Caco-2 (cell line): ENCODE data around the gene ACOX3. TPM values are rescaled to one million over a fixed set of nuclear protein-coding genes. Genes with fewer than 3 reads are reported as not detected.

Source experiments
- BruUV-seq: library from RNA; stranded (reverse); fragments of 400-500 nt; replicated peaks from 2 replicates; lab custom pipeline; 2021; lab: Mats Ljungman, UMichigan
- CTCF ChIA-PET: fragments of 300-600 bp; sonication (Branson Sonifier 250); formaldehyde crosslinking; loops from one replicate; lab custom pipeline; 2022; ENCODE audit warnings: antibody characterized with exemption; lab: Charles Lee
- POLR2A ChIA-PET: fragments of 300-600 bp; sonication (Branson Sonifier 250); formaldehyde crosslinking; loops from one replicate; lab custom pipeline; 2022; ENCODE audit warnings: antibody characterized with exemption; lab: Charles Lee
- DNase-seq, 2 experiments: peaks; one replicate each; pipeline versions ENCODE4 v3.0.0 to v3.0.0-alpha.2; 2020 to 2022
- H3K27me3 ChIP-seq: replicated peaks from 2 replicates; pipeline ENCODE4 v1.6.0; 2011; ENCODE audit warnings: low read length; ENCODE audit not compliant: control insufficient read depth, insufficient read depth
- H3K36me3 ChIP-seq: 2 replicates; pipeline ENCODE4 v1.5.1; 2011; ENCODE audit warnings: low read length; ENCODE audit not compliant: control insufficient read depth, insufficient read depth
- H3K4me1 ChIP-seq: fragments of 250-450 bp; sonication (Bioruptor Pico); 2 replicates; pipeline ENCODE4 v1.5.1; 2020; ENCODE audit warnings: mild to moderate bottlenecking
- H3K4me3 ChIP-seq: 2 replicates; pipeline ENCODE4 v1.5.1; 2011; ENCODE audit warnings: low read depth, mild to moderate bottlenecking, control low read depth, low read length
- H3K9me3 ChIP-seq: fragments of 250-450 bp; sonication (Bioruptor Pico); 2 replicates; pipeline ENCODE4 v1.5.1; 2020; ENCODE audit warnings: mild to moderate bottlenecking, moderate library complexity
- H3K27ac Mint-ChIP-seq: one replicate; pipeline ENCODE4 v1.8.0; 2022; ENCODE audit warnings: mixed read lengths; ENCODE audit not compliant: unreplicated experiment
- H3K27me3 Mint-ChIP-seq: one replicate; pipeline ENCODE4 v1.8.0; 2022; ENCODE audit warnings: mixed read lengths; ENCODE audit not compliant: insufficient read depth, unreplicated experiment
- H3K36me3 Mint-ChIP-seq: one replicate; pipeline ENCODE4 v1.8.0; 2022; ENCODE audit warnings: mild to moderate bottlenecking, mixed read lengths; ENCODE audit not compliant: insufficient read depth, unreplicated experiment
- H3K4me1 Mint-ChIP-seq: one replicate; pipeline ENCODE4 v1.8.0; 2022; ENCODE audit warnings: low read depth, mixed read lengths; ENCODE audit not compliant: unreplicated experiment
- H3K4me3 Mint-ChIP-seq: one replicate; pipeline ENCODE4 v1.8.0; 2022; ENCODE audit warnings: mild to moderate bottlenecking, moderate library complexity, mixed read lengths; ENCODE audit not compliant: unreplicated experiment
- H3K9me3 Mint-ChIP-seq: one replicate; pipeline ENCODE4 v1.8.0; 2022; ENCODE audit warnings: mixed read lengths; ENCODE audit not compliant: unreplicated experiment
- CTCF ChIP-seq, 2 experiments: fragments of 200-600 bp in 1 of 2; IDR thresholded peaks; 1 replicate in 1 of 2; 2 replicates in 1 of 2; pipeline versions ENCODE4 v1.5.1 to v1.8.0; 2011 to 2022; ENCODE audit warnings: antibody characterized with exemption in 1 of 2, control low read depth in 1 of 2, inconsistent platforms in 1 of 2, low read depth in 1 of 2, low read length in 1 of 2, mild to moderate bottlenecking in 1 of 2, moderate library complexity in 1 of 2; ENCODE audit not compliant: insufficient read depth in 1 of 2, severe bottlenecking in 1 of 2, unreplicated experiment in 1 of 2
- intact Hi-C: fragments of 100-400 bp; cut with micrococcal nuclease; formaldehyde crosslinking; loops from one replicate; pipeline ENCODE4 v1.10.0; 2022; ENCODE audit not compliant: unreplicated experiment
- total RNA-seq: library from RNA; stranded (reverse); gene quantifications from 2 replicates; pipeline ENCODE4 v1.2.3, GENCODE V29; 2022

The ACOX3 gene
- total RNA-seq, 1 experiment from 2014 or later, result 11.5 TPM

GRCh38 chr4:8366601-8367000 lies 73.9 kb downstream of the ACOX3 start:
- no peak overlapping the region for H3K4me3 ChIP-seq
- no peaks in the 10 kb centered on the region for H3K36me3 Mint-ChIP-seq

DNA sequence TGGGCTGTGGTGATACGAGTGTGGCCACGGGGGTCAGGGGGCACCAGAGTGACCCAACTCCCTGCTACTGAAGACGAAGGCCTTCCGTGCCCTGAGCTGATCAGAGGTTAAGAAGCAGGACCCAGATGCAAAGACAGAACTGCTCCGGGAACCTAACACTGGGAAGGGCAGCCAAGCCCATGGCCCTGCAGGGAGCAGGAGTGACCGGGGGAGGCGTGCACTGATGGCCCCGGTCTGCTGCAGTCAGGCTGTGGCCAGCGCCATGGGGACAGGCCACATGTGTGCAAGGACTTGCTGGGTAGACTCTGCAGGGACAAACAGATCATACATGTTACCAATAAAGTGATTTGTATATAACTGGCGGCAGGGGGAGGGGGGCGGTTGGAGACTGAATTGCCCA lies 74.6 kb downstream of the ACOX3 start:
- Mint-ChIP-seq H3K27ac (no peak overlapping the region), H3K36me3 (no peaks in the 10 kb centered on the region), H3K4me3 (no peak overlapping the region), H3K27me3 (no peaks in the 10 kb centered on the region), H3K9me3 (no peaks in the 10 kb centered on the region), H3K4me1 (no peaks in the 10 kb centered on the region)
- no peaks in the 10 kb centered on the region for H3K4me1 ChIP-seq
- H3K9me3 ChIP-seq, result no peaks in the 10 kb centered on the region
- POLR2A ChIA-PET, result no interaction called here
- H3K27me3 ChIP-seq, result no peaks in the 10 kb centered on the region
- H3K36me3 ChIP-seq, result no peaks in the 10 kb centered on the region
- CTCF ChIA-PET, result no interaction called here
- intact Hi-C loops, result no loop called here
- BruUV-seq, result no TSS peak
- DNase-seq, result no peak
- H3K4me3 ChIP-seq, result no peak overlapping the region
- TF ChIP-seq CTCF (IDR thresholded peaks at IDR 0.05; ENCODE audit: insufficient read depth in 1 of 2, low read depth in 1 of 2, low read length in 1 of 2, severe bottlenecking in 1 of 2, unreplicated experiment in 1 of 2), result no peak

More at GRCh38 chr4:8366601-8367000, 73.9 kb downstream of the ACOX3 start:
- Histone ChIP-seq H3K9me3 (no peaks in the 10 kb centered on the region), H3K27me3 (no peaks in the 10 kb centered on the region), H3K4me1 (no peaks in the 10 kb centered on the region), H3K36me3 (no peaks in the 10 kb centered on the region)
- BruUV-seq, result no TSS peak
- no peaks in the 10 kb centered on the region for H3K4me1 Mint-ChIP-seq
- intact Hi-C loops, result no loop called here
- ChIA-PET CTCF (no interaction called here), POLR2A (no interaction called here)
- H3K9me3 Mint-ChIP-seq, result no peaks in the 10 kb centered on the region
- H3K27me3 Mint-ChIP-seq, result no peaks in the 10 kb centered on the region
- H3K4me3 Mint-ChIP-seq, result no peak overlapping the region
- H3K27ac Mint-ChIP-seq, result no peak overlapping the region
- no peak for TF ChIP-seq CTCF (IDR thresholded peaks at IDR 0.05; ENCODE audit: insufficient read depth in 1 of 2, low read depth in 1 of 2, low read length in 1 of 2, severe bottlenecking in 1 of 2, unreplicated experiment in 1 of 2)
- no peak for DNase-seq

- CTCF ChIA-PET, result no interaction called here
- Histone ChIP-seq H3K4me1 (no peaks in the 10 kb centered on the region), H3K4me3 (no peak overlapping the region), H3K9me3 (no peaks in the 10 kb centered on the region), H3K27me3 (no peaks in the 10 kb centered on the region), H3K36me3 (no peaks in the 10 kb centered on the region)
- Mint-ChIP-seq H3K27me3 (no peaks in the 10 kb centered on the region), H3K9me3 (no peaks in the 10 kb centered on the region), H3K4me1 (no peaks in the 10 kb centered on the region), H3K36me3 (no peaks in the 10 kb centered on the region), H3K27ac (no peak overlapping the region), H3K4me3 (no peak overlapping the region)
- no TSS peak for BruUV-seq
- POLR2A ChIA-PET, result no interaction called here
- intact Hi-C loops, result no loop called here
- no peak for TF ChIP-seq CTCF (IDR thresholded peaks at IDR 0.05; ENCODE audit: insufficient read depth in 1 of 2, low read depth in 1 of 2, low read length in 1 of 2, severe bottlenecking in 1 of 2, unreplicated experiment in 1 of 2)
- DNase-seq, result no peak
Observed at GRCh38 chr4:8365353-8365752, 75.2 kb downstream of the ACOX3 start.
